HG03103 (cell line): ENCODE data around the gene GNAO1.
A peak's percentile ranks its signal among the peaks of the same experiment; 100 is the strongest.

Source experiments
- ATAC-seq: cut with Tn5 transposase; IDR thresholded peaks from one replicate; pipeline ENCODE4 v1.9.1; 2021; ENCODE audit warnings: low read depth; ENCODE audit not compliant: unreplicated experiment

Gene GNAO1

GRCh38 chr16:56197192-56197992, 6.1 kb downstream of the GNAO1 start:
- no peak for ATAC-seq

GRCh38 chr16:56198006-56198754, 6.9 kb downstream of the GNAO1 start:
- no peak for ATAC-seq

- ATAC-seq: no peak
These were observed 7.4 kb downstream of the GNAO1 start for GRCh38 chr16:56198755-56199114.

- no peak for ATAC-seq
These were observed 7.9 kb downstream of the GNAO1 start for GRCh38 chr16:56199164-56199563.

- no peak for ATAC-seq
These were observed 9.7 kb downstream of the GNAO1 start for GRCh38 chr16:56201030-56201429.

- ATAC-seq: no peak
These were observed 10.7 kb downstream of the GNAO1 start for GRCh38 chr16:56202036-56202435.

- ATAC-seq: peak; percentile 72
These were observed 11.8 kb downstream of the GNAO1 start for GRCh38 chr16:56203052-56203451.

GRCh38 chr16:56204816-56205215, 13.5 kb downstream of the GNAO1 start:
- ATAC-seq: no peak

- no peak for ATAC-seq
These were observed 15.7 kb downstream of the GNAO1 start for GRCh38 chr16:56206951-56207350.

GRCh38 chr16:56207421-56207820, 16.1 kb downstream of the GNAO1 start:
- no peak for ATAC-seq

- no peak for ATAC-seq
These were observed 20.2 kb downstream of the GNAO1 start for GRCh38 chr16:56211435-56211981.

GRCh38 chr16:56212144-56212543, 20.9 kb downstream of the GNAO1 start:
- ATAC-seq: no peak

GRCh38 chr16:56221995-56222394, 30.7 kb downstream of the GNAO1 start:
- ATAC-seq: no peak

GRCh38 chr16:56222474-56222997, 31.2 kb downstream of the GNAO1 start:
- ATAC-seq: no peak

- ATAC-seq: no peak
These were observed 33.9 kb downstream of the GNAO1 start for GRCh38 chr16:56225017-56225742.

GRCh38 chr16:56226187-56226586, 34.9 kb downstream of the GNAO1 start:
- no peak for ATAC-seq

- ATAC-seq: no peak
These were observed 35.7 kb downstream of the GNAO1 start for GRCh38 chr16:56226845-56227525.

- no peak for ATAC-seq
These were observed 36.6 kb downstream of the GNAO1 start for GRCh38 chr16:56227936-56228335.

GRCh38 chr16:56228476-56228875, 37.2 kb downstream of the GNAO1 start:
- no peak for ATAC-seq
